GM12892 (cell line): ENCODE results near the gene CKS1B.

ENCODE experiments used
- POLR2A ChIP-seq: IDR thresholded peaks from 2 replicates; pipeline ENCODE4 v1.6.1; 2011; ENCODE audit warnings: low read depth, low read length, control low read depth
- POLR2AphosphoS5 ChIP-seq: IDR thresholded peaks from 2 replicates; pipeline ENCODE4 v1.6.1; 2011; ENCODE audit warnings: low read depth, low read length, control low read depth
- TAF1 ChIP-seq: IDR thresholded peaks from 2 replicates; pipeline ENCODE4 v1.6.1; 2011; ENCODE audit warnings: low read depth, mild to moderate bottlenecking, control low read depth, low read length, borderline replicate concordance

DNA sequence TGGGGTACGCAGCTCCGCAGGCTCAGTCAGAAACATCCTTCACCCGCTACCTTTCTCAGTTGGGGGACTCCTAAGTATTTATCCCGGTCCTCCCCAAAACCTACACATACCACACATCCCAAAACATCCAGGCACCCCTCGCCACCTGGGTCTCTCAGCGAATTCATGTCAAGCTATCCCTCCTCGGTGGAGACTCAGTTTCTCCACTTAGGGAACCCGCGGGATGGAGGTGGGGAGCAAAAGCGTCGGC, 26.9 kb downstream of the CKS1B start:
- TF ChIP-seq POLR2A (no peak), POLR2AphosphoS5 (no peak), TAF1 (no peak)
